B cell (primary cell): ENCODE results near the gene WDR6.

ENCODE experiments used
- CTCF ChIP-seq: fragments of 200-600 bp; IDR thresholded peaks from one replicate; pipeline ENCODE4 v1.8.0; 2022; ENCODE audit warnings: antibody characterized with exemption, mild to moderate bottlenecking
- EZH2 ChIP-seq: IDR thresholded peaks from 2 replicates; pipeline ENCODE4 v1.6.1; 2012; ENCODE audit warnings: borderline replicate concordance, low read depth, mild to moderate bottlenecking, moderate library complexity, low read length; ENCODE audit not compliant: insufficient read depth, poor library complexity, severe bottlenecking

GRCh38 chr3:48970586-48970985, 36.6 kb upstream of the WDR6 start:
- no peak for TF ChIP-seq CTCF
- no peak for TF ChIP-seq EZH2
